Measurements from ENCODE around the gene ARMC12.

DNA sequence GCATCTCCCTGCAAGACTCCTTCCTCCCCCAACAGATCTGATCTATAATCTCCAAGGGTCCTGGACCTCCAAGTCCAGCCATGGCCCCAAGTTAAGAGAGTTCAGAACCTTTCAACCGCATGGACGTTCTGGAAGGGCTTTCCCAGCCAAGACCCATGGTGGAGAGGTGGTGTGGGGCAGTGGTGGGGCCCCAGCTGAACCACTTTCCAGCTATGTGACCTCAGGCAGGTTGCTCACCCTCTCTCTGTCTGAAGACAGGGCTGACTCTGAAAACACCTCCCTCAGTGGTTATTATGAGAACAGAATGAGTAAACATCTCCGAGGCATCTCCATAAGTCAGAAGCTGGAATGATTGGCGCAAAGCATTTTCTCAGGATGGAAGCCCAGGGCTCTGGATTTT is 59.4 kb downstream of the ARMC12 start:
- TF ChIP-seq, protein P1, sequence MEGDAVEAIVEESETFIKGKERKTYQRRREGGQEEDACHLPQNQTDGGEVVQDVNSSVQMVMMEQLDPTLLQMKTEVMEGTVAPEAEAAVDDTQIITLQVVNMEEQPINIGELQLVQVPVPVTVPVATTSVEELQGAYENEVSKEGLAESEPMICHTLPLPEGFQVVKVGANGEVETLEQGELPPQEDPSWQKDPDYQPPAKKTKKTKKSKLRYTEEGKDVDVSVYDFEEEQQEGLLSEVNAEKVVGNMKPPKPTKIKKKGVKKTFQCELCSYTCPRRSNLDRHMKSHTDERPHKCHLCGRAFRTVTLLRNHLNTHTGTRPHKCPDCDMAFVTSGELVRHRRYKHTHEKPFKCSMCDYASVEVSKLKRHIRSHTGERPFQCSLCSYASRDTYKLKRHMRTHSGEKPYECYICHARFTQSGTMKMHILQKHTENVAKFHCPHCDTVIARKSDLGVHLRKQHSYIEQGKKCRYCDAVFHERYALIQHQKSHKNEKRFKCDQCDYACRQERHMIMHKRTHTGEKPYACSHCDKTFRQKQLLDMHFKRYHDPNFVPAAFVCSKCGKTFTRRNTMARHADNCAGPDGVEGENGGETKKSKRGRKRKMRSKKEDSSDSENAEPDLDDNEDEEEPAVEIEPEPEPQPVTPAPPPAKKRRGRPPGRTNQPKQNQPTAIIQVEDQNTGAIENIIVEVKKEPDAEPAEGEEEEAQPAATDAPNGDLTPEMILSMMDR (IDR thresholded peaks at IDR 0.05 in 4 of 5, conservative IDR thresholded peaks at IDR 0.05 in 1 of 5): no peak
- TF ChIP-seq POLR2A (IDR thresholded peaks at IDR 0.05): no peak

Measured in gastrocnemius medialis (tissue), 4 donors.